WTC11 (cell line): Measurements from ENCODE around the gene PRSS33. TPM values are rescaled to one million over a fixed set of nuclear protein-coding genes. Genes with fewer than 3 reads are reported as not detected.

Experiments used
- ATAC-seq: fragments of 200-7000 bp; cut with Tn5 transposase; 2 replicates; pipeline ENCODE4 v1.10.0; 2021; ENCODE audit warnings: mild to moderate bottlenecking, moderate library complexity
- CTCF ChIA-PET: fragments of 300-600 bp; sonication (Branson Sonifier 250); formaldehyde crosslinking; loops from one replicate; lab custom pipeline; 2021; ENCODE audit warnings: antibody characterized with exemption; lab: Charles Lee
- POLR2A ChIA-PET: fragments of 350-600 bp; sonication (Branson Sonifier 250); formaldehyde crosslinking; loops from one replicate; lab custom pipeline; 2021; ENCODE audit warnings: antibody characterized with exemption; lab: Charles Lee
- DNase-seq: peaks from one replicate; pipeline ENCODE4 v3.0.0; 2021; ENCODE audit warnings: low spot score
- H3K27ac Mint-ChIP-seq: 2 replicates; pipeline ENCODE4 v1.8.0; 2021; ENCODE audit warnings: mixed read lengths
- H3K27me3 Mint-ChIP-seq: 2 replicates; pipeline ENCODE4 v1.8.0; 2021; ENCODE audit warnings: low read depth, mild to moderate bottlenecking, moderate library complexity, mixed read lengths
- H3K36me3 Mint-ChIP-seq: 2 replicates; pipeline ENCODE4 v1.8.0; 2021; ENCODE audit warnings: mixed read lengths
- H3K4me1 Mint-ChIP-seq: 2 replicates; pipeline ENCODE4 v1.8.0; 2022; ENCODE audit warnings: mixed read lengths
- H3K4me3 Mint-ChIP-seq: 2 replicates; pipeline ENCODE4 v1.8.0; 2021; ENCODE audit warnings: mild to moderate bottlenecking, moderate library complexity, mixed read lengths
- H3K9me3 Mint-ChIP-seq: 2 replicates; pipeline ENCODE4 v1.8.0; 2021; ENCODE audit warnings: mixed read lengths
- CREM ChIP-seq: sonication (generic); formaldehyde crosslinking; IDR thresholded peaks from 2 replicates; pipeline ENCODE4 v1.8.1; 2022; ENCODE audit warnings: mild to moderate bottlenecking, missing genetic modification reagents, moderate library complexity
- E2F4 ChIP-seq: sonication (generic); formaldehyde crosslinking; IDR thresholded peaks from 2 replicates; pipeline ENCODE4 v1.8.1; 2022; ENCODE audit warnings: low read depth, mild to moderate bottlenecking, moderate library complexity, missing genetic modification reagents, borderline replicate concordance
- E2F5 ChIP-seq: sonication (generic); formaldehyde crosslinking; IDR thresholded peaks from 2 replicates; pipeline ENCODE4 v1.8.1; 2022; ENCODE audit warnings: mild to moderate bottlenecking, moderate library complexity, missing genetic modification reagents
- FOXJ3 ChIP-seq: sonication (generic); formaldehyde crosslinking; IDR thresholded peaks from 2 replicates; pipeline ENCODE4 v1.9.0; 2021; ENCODE audit warnings: missing genetic modification reagents, mild to moderate bottlenecking, borderline replicate concordance
- FOXK1 ChIP-seq: sonication (generic); formaldehyde crosslinking; IDR thresholded peaks from 2 replicates; pipeline ENCODE4 v1.8.0; 2022; ENCODE audit warnings: mild to moderate bottlenecking, moderate library complexity, missing genetic modification reagents
- HMGA2 ChIP-seq: fragments of 250-450 bp; sonication (Bioruptor Pico); IDR thresholded peaks from 2 replicates; pipeline ENCODE4 v1.4.0; 2021; ENCODE audit warnings: mild to moderate bottlenecking, moderate library complexity
- KAT7 ChIP-seq: sonication (generic); formaldehyde crosslinking; IDR thresholded peaks from 2 replicates; pipeline ENCODE4 v1.8.1; 2023; ENCODE audit warnings: missing genetic modification reagents, mild to moderate bottlenecking, borderline replicate concordance
- NFE2L1 ChIP-seq: sonication (generic); formaldehyde crosslinking; IDR thresholded peaks from 2 replicates; pipeline ENCODE4 v1.8.1; 2023; ENCODE audit warnings: missing genetic modification reagents
- NR1H2 ChIP-seq: sonication (generic); formaldehyde crosslinking; IDR thresholded peaks from 2 replicates; pipeline ENCODE4 v1.9.0; 2021; ENCODE audit warnings: mild to moderate bottlenecking, moderate library complexity, missing genetic modification reagents
- TCF7 ChIP-seq: sonication (generic); formaldehyde crosslinking; IDR thresholded peaks from 2 replicates; pipeline ENCODE4 v1.8.0; 2022; ENCODE audit warnings: mild to moderate bottlenecking, low read depth, missing genetic modification reagents, moderate library complexity
- TEAD1 ChIP-seq: sonication (generic); formaldehyde crosslinking; IDR thresholded peaks from 2 replicates; pipeline ENCODE4 v1.8.0; 2022; ENCODE audit warnings: mild to moderate bottlenecking, missing genetic modification reagents
- ZBTB21 ChIP-seq: sonication (generic); formaldehyde crosslinking; IDR thresholded peaks from 2 replicates; pipeline ENCODE4 v1.8.1; 2023; ENCODE audit warnings: mild to moderate bottlenecking, missing genetic modification reagents, borderline replicate concordance
- ZNF121 ChIP-seq: sonication (generic); formaldehyde crosslinking; IDR thresholded peaks from 2 replicates; pipeline ENCODE4 v1.8.0; 2023; ENCODE audit warnings: missing genetic modification reagents
- ZNF425 ChIP-seq: fragments of 250-450 bp; sonication (Bioruptor Pico); conservative IDR thresholded peaks from 2 replicates; pipeline ENCODE4 v1.9.0; 2021; ENCODE audit warnings: mild to moderate bottlenecking
- total RNA-seq: library from RNA; stranded (reverse); gene quantifications from 3 replicates; pipeline ENCODE4 v1.2.3, GENCODE V29; 2021
- TF ChIP-seq, protein P1 (sequence below): fragments of 200-600 bp; IDR thresholded peaks from 2 replicates; pipeline ENCODE4 v1.8.0; 2022; ENCODE audit warnings: antibody characterized with exemption
- TF ChIP-seq, protein P2 (sequence below): fragments of 250-450 bp; sonication (Bioruptor Pico); IDR thresholded peaks from 2 replicates; pipeline ENCODE4 v2.1.2; 2022; ENCODE audit warnings: mild to moderate bottlenecking, moderate library complexity
- TF ChIP-seq, protein P3 (sequence below): fragments of 250-450 bp; sonication (Bioruptor Pico); IDR thresholded peaks from 2 replicates; pipeline ENCODE4 v1.9.0; 2021; ENCODE audit warnings: mild to moderate bottlenecking
- TF ChIP-seq, protein P4 (sequence below): sonication (generic); formaldehyde crosslinking; IDR thresholded peaks from 2 replicates; pipeline ENCODE4 v1.8.0; 2022; ENCODE audit warnings: mild to moderate bottlenecking, missing genetic modification reagents
- TF ChIP-seq, protein P5 (sequence below): fragments of 250-450 bp; sonication (Bioruptor Pico); IDR thresholded peaks from 2 replicates; pipeline ENCODE4 v1.9.0; 2021; ENCODE audit warnings: moderate library complexity, mild to moderate bottlenecking, inconsistent platforms, borderline replicate concordance
- TF ChIP-seq, protein P6 (sequence below): sonication (generic); formaldehyde crosslinking; IDR thresholded peaks from 2 replicates; pipeline ENCODE4 v1.8.1; 2023; ENCODE audit warnings: mild to moderate bottlenecking, missing genetic modification reagents

The PRSS33 gene
- total RNA-seq, 1 experiment from 2014 or later, result 0.24 TPM

DNA sequence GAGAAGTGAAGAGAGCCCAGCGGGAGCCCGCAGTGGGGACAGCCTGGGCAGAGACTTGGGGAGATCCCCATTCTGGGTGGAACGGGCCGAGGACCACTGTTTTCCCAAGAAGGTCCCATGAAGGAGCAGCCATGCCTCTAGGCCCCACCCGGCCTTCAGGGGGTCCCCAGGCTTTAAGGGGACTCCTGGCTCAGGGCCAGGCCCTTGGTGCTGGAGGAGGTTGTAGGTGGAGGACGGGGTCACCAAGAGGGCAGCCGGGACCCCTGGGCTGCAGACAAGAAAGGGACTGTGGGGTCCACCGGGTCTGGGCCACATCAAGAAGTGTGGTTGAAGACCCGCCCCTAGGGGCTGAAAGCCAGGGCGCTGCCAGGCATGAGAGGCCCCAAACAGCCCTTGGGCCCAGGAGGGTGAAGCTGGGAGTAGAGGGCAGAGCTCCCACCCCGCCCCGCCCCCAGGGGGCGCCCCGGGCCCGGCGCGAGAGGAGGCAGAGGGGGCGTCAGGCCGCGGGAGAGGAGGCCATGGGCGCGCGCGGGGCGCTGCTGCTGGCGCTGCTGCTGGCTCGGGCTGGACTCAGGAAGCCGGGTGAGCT lies 29.5 kb upstream of the PRSS33 start, which contains the start of gene PRSS21:
Gene PRSS21, plus strand, starts transcription at position 487 of the 589 bp plus-strand sequence. Its CDS starts 32 bp downstream, at position 519.
- peak; percentile 67 for DNase-seq
- Mint-ChIP-seq H3K36me3 (no peaks in the 10 kb centered on the region), H3K4me3 (no peak within 1 kb of the TSS), H3K9me3 (no peaks in the 10 kb centered on the region), H3K4me1 (no peaks in the 10 kb centered on the region), H3K27ac (no peak within 1 kb of the TSS), H3K27me3 (no peaks in the 10 kb centered on the region)
- ATAC-seq, result peak; percentile 83
- ChIA-PET CTCF (interaction anchor here (0.6 to 2.2 kb wide), 26 partner anchors 9 to 285 kb away, joined by 3 to 25 read pairs (median 4); partner anchors contain the start of genes FLYWCH2 and PRSS41), POLR2A (no interaction called here)
- TF ChIP-seq, protein P1, sequence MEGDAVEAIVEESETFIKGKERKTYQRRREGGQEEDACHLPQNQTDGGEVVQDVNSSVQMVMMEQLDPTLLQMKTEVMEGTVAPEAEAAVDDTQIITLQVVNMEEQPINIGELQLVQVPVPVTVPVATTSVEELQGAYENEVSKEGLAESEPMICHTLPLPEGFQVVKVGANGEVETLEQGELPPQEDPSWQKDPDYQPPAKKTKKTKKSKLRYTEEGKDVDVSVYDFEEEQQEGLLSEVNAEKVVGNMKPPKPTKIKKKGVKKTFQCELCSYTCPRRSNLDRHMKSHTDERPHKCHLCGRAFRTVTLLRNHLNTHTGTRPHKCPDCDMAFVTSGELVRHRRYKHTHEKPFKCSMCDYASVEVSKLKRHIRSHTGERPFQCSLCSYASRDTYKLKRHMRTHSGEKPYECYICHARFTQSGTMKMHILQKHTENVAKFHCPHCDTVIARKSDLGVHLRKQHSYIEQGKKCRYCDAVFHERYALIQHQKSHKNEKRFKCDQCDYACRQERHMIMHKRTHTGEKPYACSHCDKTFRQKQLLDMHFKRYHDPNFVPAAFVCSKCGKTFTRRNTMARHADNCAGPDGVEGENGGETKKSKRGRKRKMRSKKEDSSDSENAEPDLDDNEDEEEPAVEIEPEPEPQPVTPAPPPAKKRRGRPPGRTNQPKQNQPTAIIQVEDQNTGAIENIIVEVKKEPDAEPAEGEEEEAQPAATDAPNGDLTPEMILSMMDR, result peak; percentile 68
- TF ChIP-seq, protein P2, sequence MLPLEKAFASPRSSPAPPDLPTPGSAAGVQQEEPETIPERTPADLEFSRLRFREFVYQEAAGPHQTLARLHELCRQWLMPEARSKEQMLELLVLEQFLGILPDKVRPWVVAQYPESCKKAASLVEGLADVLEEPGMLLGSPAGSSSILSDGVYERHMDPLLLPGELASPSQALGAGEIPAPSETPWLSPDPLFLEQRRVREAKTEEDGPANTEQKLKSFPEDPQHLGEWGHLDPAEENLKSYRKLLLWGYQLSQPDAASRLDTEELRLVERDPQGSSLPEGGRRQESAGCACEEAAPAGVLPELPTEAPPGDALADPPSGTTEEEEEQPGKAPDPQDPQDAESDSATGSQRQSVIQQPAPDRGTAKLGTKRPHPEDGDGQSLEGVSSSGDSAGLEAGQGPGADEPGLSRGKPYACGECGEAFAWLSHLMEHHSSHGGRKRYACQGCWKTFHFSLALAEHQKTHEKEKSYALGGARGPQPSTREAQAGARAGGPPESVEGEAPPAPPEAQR (CRISPR knock-in tag), result no peak

- H3K36me3 Mint-ChIP-seq, result no peaks in the 10 kb centered on the region
- ChIA-PET POLR2A (interaction anchor here (0.5 kb wide), 1 partner anchor 923 kb away, joined by 5 read pairs; no protein-coding TSS in a partner anchor), CTCF (interaction anchor here (1.1 to 2.2 kb wide), 3 partner anchors 18 to 53 kb away, joined by 4 to 25 read pairs (median 5); partner anchors contain the start of gene PRSS41)
- H3K4me3 Mint-ChIP-seq, result no peak overlapping the region
- no peaks in the 10 kb centered on the region for H3K4me1 Mint-ChIP-seq
- no peak for DNase-seq
- H3K9me3 Mint-ChIP-seq, result no peaks in the 10 kb centered on the region
- no peaks in the 10 kb centered on the region; the same call in 1 of the 2 replicates for H3K27me3 Mint-ChIP-seq
- H3K27ac Mint-ChIP-seq, result no peak overlapping the region
- no peak for ATAC-seq
- TF ChIP-seq E2F5 (CRISPR knock-in tag) (no peak), KAT7 (CRISPR knock-in tag) (no peak), E2F4 (CRISPR knock-in tag) (no peak), FOXK1 (CRISPR knock-in tag) (no peak), NR1H2 (CRISPR knock-in tag) (no peak), TEAD1 (CRISPR knock-in tag) (no peak), NFE2L1 (CRISPR knock-in tag) (no peak), ZNF425 (CRISPR knock-in tag) (no peak), FOXJ3 (no peak), HMGA2 (no peak), TCF7 (no peak), CREM (CRISPR knock-in tag) (no peak), ZNF121 (CRISPR knock-in tag) (no peak), ZBTB21 (CRISPR knock-in tag) (no peak)
- TF ChIP-seq, protein P3, sequence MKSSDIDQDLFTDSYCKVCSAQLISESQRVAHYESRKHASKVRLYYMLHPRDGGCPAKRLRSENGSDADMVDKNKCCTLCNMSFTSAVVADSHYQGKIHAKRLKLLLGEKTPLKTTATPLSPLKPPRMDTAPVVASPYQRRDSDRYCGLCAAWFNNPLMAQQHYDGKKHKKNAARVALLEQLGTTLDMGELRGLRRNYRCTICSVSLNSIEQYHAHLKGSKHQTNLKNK (CRISPR knock-in tag), result no peak
- TF ChIP-seq, protein P4, sequence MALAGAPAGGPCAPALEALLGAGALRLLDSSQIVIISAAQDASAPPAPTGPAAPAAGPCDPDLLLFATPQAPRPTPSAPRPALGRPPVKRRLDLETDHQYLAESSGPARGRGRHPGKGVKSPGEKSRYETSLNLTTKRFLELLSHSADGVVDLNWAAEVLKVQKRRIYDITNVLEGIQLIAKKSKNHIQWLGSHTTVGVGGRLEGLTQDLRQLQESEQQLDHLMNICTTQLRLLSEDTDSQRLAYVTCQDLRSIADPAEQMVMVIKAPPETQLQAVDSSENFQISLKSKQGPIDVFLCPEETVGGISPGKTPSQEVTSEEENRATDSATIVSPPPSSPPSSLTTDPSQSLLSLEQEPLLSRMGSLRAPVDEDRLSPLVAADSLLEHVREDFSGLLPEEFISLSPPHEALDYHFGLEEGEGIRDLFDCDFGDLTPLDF (CRISPR knock-in tag), result no peak
- TF ChIP-seq, protein P5, sequence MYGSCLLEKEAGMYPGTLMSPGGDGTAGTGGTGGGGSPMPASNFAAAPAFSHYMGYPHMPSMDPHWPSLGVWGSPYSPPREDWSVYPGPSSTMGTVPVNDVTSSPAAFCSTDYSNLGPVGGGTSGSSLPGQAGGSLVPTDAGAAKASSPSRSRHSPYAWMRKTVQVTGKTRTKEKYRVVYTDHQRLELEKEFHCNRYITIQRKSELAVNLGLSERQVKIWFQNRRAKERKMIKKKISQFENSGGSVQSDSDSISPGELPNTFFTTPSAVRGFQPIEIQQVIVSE (CRISPR knock-in tag), result no peak
- TF ChIP-seq, protein P6, sequence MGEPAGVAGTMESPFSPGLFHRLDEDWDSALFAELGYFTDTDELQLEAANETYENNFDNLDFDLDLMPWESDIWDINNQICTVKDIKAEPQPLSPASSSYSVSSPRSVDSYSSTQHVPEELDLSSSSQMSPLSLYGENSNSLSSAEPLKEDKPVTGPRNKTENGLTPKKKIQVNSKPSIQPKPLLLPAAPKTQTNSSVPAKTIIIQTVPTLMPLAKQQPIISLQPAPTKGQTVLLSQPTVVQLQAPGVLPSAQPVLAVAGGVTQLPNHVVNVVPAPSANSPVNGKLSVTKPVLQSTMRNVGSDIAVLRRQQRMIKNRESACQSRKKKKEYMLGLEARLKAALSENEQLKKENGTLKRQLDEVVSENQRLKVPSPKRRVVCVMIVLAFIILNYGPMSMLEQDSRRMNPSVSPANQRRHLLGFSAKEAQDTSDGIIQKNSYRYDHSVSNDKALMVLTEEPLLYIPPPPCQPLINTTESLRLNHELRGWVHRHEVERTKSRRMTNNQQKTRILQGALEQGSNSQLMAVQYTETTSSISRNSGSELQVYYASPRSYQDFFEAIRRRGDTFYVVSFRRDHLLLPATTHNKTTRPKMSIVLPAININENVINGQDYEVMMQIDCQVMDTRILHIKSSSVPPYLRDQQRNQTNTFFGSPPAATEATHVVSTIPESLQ, result no peak
Observed at GRCh38 chr16:2815299-2815771, 28.0 kb upstream of the PRSS33 start.
